MM.1S (cell line): Measurements from ENCODE around the gene ABCF3.

ENCODE experiments used
- CTCF ChIP-seq: fragments of 300-600 bp; sonication (generic); IDR thresholded peaks from 2 replicates; pipeline ENCODE4 v1.5.1; 2016; ENCODE audit warnings: antibody characterized with exemption, low read length, mixed read lengths
- EZH2 ChIP-seq: fragments of 300-600 bp; sonication (generic); optimal IDR thresholded peaks from 2 replicates; pipeline ENCODE3; 2017; ENCODE audit warnings: low read depth, mild to moderate bottlenecking, antibody characterized with exemption, low read length, mixed read lengths

GRCh38 chr3:184154885-184155643 is 30.9 kb upstream of the ABCF3 start, which contains the start of gene DVL3:
- no peak for TF ChIP-seq EZH2
- TF ChIP-seq CTCF = no peak
